ENCODE results near the gene ZNF322.
A peak's percentile ranks its signal among the peaks of the same experiment; 100 is the strongest.
"Not testable (repeated sequence)": the region's sequence is repeated elsewhere in the genome, so short reads cannot be mapped to it uniquely, and the experiment has no call there.

The ZNF322 gene

GRCh38 chr6:26659042-26659999, at the start of gene ZNF322:
Gene ZNF322, minus strand, starts transcription at chr6:26659746. Its CDS starts 21,193 bp downstream, at chr6:26638553.
- peak; percentile 61 for DNase-seq (ENCODE audit: low read depth)

- DNase-seq (ENCODE audit: low read depth), result not testable (repeated sequence)
Measured at GRCh38 chr6:26705780-26706179, 46.2 kb upstream of the ZNF322 start.

GRCh38 chr6:26705352-26705751, 45.8 kb upstream of the ZNF322 start:
- DNase-seq (ENCODE audit: low read depth), result not testable (repeated sequence)

GRCh38 chr6:26701023-26701747, 41.6 kb upstream of the ZNF322 start:
- DNase-seq (ENCODE audit: low read depth), result not testable (repeated sequence)

- not testable (repeated sequence) for DNase-seq (ENCODE audit: low read depth)
Measured at GRCh38 chr6:26697496-26697895, 38.0 kb upstream of the ZNF322 start.

- not testable (repeated sequence) for DNase-seq (ENCODE audit: low read depth)
Measured at GRCh38 chr6:26689324-26689947, 29.9 kb upstream of the ZNF322 start.

- not testable (repeated sequence) for DNase-seq (ENCODE audit: low read depth)
Measured at GRCh38 chr6:26682435-26683042, 23.0 kb upstream of the ZNF322 start.

GRCh38 chr6:26673287-26673686, 13.7 kb upstream of the ZNF322 start:
- DNase-seq (ENCODE audit: low read depth), result not testable (repeated sequence)

- not testable (repeated sequence) for DNase-seq (ENCODE audit: low read depth)
Measured at GRCh38 chr6:26670558-26670957, 11.0 kb upstream of the ZNF322 start.

- DNase-seq (ENCODE audit: low read depth), result not testable (repeated sequence)
Measured at GRCh38 chr6:26670003-26670402, 10.5 kb upstream of the ZNF322 start.

- no peak for DNase-seq (ENCODE audit: low read depth)
Measured at GRCh38 chr6:26660000-26660361, 435 bp upstream of the ZNF322 start.

- DNase-seq (ENCODE audit: low read depth), result no peak
Measured at GRCh38 chr6:26657256-26657655, 2.3 kb downstream of the ZNF322 start.

GRCh38 chr6:26653007-26653406, 6.5 kb downstream of the ZNF322 start:
- DNase-seq (ENCODE audit: low read depth), result no peak

- DNase-seq (ENCODE audit: low read depth), result no peak
Measured at GRCh38 chr6:26651133-26651781, 8.3 kb downstream of the ZNF322 start.

- no peak for DNase-seq (ENCODE audit: low read depth)
Measured at GRCh38 chr6:26646074-26646473, 13.5 kb downstream of the ZNF322 start.

- no peak for DNase-seq (ENCODE audit: low read depth)
Measured at GRCh38 chr6:26640806-26641205, 18.7 kb downstream of the ZNF322 start.

- no peak for DNase-seq (ENCODE audit: low read depth)
Measured at GRCh38 chr6:26629359-26629758, 30.2 kb downstream of the ZNF322 start.

GRCh38 chr6:26627843-26628242, 31.7 kb downstream of the ZNF322 start:
- no peak for DNase-seq (ENCODE audit: low read depth)

- DNase-seq (ENCODE audit: low read depth), result no peak
Measured at GRCh38 chr6:26624557-26624956, 35.0 kb downstream of the ZNF322 start.

GRCh38 chr6:26623339-26623859, 36.1 kb downstream of the ZNF322 start:
- no peak for DNase-seq (ENCODE audit: low read depth)
